Endothelial cell of umbilical vein (primary cell): ENCODE data around the gene GTPBP3. TPM values are rescaled to one million over a fixed set of nuclear protein-coding genes. Genes with fewer than 3 reads are reported as not detected.

Experiments
- BruUV-seq: library from RNA; stranded (reverse); fragments of 400-500 nt; replicated peaks from 2 replicates; lab custom pipeline; 2021; lab: Mats Ljungman, UMichigan
- CTCF ChIA-PET: fragments of 300-600, 350-600 bp; sonication (Branson Sonifier 250); formaldehyde crosslinking; loops from one replicate; lab custom pipeline; 2021; ENCODE audit warnings: antibody characterized with exemption, inconsistent platforms; lab: Charles Lee
- POLR2A ChIA-PET: fragments of 300-600, 350-600 bp; sonication (Branson Sonifier 250); formaldehyde crosslinking; loops from one replicate; lab custom pipeline; 2021; ENCODE audit warnings: antibody characterized with exemption, inconsistent platforms; lab: Charles Lee
- DNase-seq: peaks from one replicate; pipeline ENCODE4 v3.0.0-alpha.2; 2011; ENCODE audit warnings: low read depth, low spot score
- FAIRE-seq: peaks from 2 replicates; lab custom pipeline; 2011; peaks lifted over from hg19 to GRCh38; lab: Jason Lieb, UNC
- H2AFZ ChIP-seq: 2 replicates; pipeline ENCODE4 v1.6.0; 2012; ENCODE audit warnings: low read depth, low read length, control low read depth, inconsistent platforms
- H3K27ac ChIP-seq: 2 replicates; pipeline ENCODE4 v1.5.1; 2011; ENCODE audit warnings: low read depth, mild to moderate bottlenecking, control low read depth, low read length, moderate library complexity; ENCODE audit not compliant: insufficient read depth
- H3K27me3 ChIP-seq, 2 experiments: 2 replicates each; pipeline versions ENCODE4 v1.6.0 to v1.6.1; 2011; ENCODE audit warnings: low read length in 2 of 2, mixed read lengths in 1 of 2; ENCODE audit not compliant: control insufficient read depth in 2 of 2, insufficient read depth in 2 of 2
- H3K36me3 ChIP-seq, 2 experiments: 2 replicates in 1 of 2; 3 replicates in 1 of 2; pipeline ENCODE4 v1.5.1; 2011; ENCODE audit warnings: low read length in 2 of 2, mild to moderate bottlenecking in 1 of 2, moderate library complexity in 1 of 2; ENCODE audit not compliant: control insufficient read depth in 2 of 2, insufficient read depth in 2 of 2; ENCODE audit errors: extremely low read depth in 1 of 2
- H3K4me1 ChIP-seq: 3 replicates; pipeline ENCODE4 v1.5.1; 2011; ENCODE audit warnings: mild to moderate bottlenecking, low read length; ENCODE audit not compliant: control insufficient read depth, insufficient read depth; ENCODE audit errors: extremely low read depth
- H3K4me2 ChIP-seq: 2 replicates; pipeline ENCODE4 v1.6.1; 2011; ENCODE audit warnings: low read length, control low read depth, mixed read lengths; ENCODE audit not compliant: insufficient read depth
- H3K4me3 ChIP-seq, 3 experiments: fragments of 200-600 bp in 1 of 3; sonication (generic), shearing (Covaris generic) in 1 of 3; replicated peaks in 1 of 3; 2 replicates each; pipeline ENCODE4 v1.5.1; 2011 to 2016; ENCODE audit warnings: control low read depth in 3 of 3, low read length in 3 of 3, mild to moderate bottlenecking in 2 of 3, inconsistent platforms in 1 of 3, low read depth in 1 of 3, moderate library complexity in 1 of 3; ENCODE audit not compliant: insufficient read depth in 1 of 3
- H3K79me2 ChIP-seq: 2 replicates; pipeline ENCODE4 v1.6.0; 2012; ENCODE audit warnings: low read length, inconsistent platforms; ENCODE audit not compliant: control insufficient read depth, insufficient read depth
- H3K9ac ChIP-seq: replicated peaks from 2 replicates; pipeline ENCODE3; 2011; ENCODE audit warnings: low read length, control low read depth; ENCODE audit not compliant: insufficient read depth; ENCODE audit errors: extremely low read depth
- H3K9me1 ChIP-seq: replicated peaks from 3 replicates; pipeline ENCODE4 v1.6.0; 2011; ENCODE audit warnings: mild to moderate bottlenecking, low read length; ENCODE audit not compliant: control insufficient read depth, insufficient read depth; ENCODE audit errors: extremely low read depth
- H3K9me3 ChIP-seq: replicated peaks from 2 replicates; pipeline ENCODE4 v1.5.1; 2012; ENCODE audit warnings: low read length, inconsistent platforms; ENCODE audit not compliant: control insufficient read depth, insufficient read depth
- H4K20me1 ChIP-seq: replicated peaks from 2 replicates; pipeline ENCODE3; 2011; ENCODE audit warnings: mild to moderate bottlenecking, low read length; ENCODE audit not compliant: control insufficient read depth, insufficient read depth; ENCODE audit errors: extremely low read depth
- CTCF ChIP-seq, 2 donors: IDR thresholded peaks; 1 replicate in 1 of 2; 2 replicates in 1 of 2; pipeline ENCODE4 v1.5.1; 2011; ENCODE audit warnings: low read length in 2 of 2, mild to moderate bottlenecking in 2 of 2, moderate library complexity in 2 of 2, control low read depth in 1 of 2, inconsistent platforms in 1 of 2, low read depth in 1 of 2; ENCODE audit not compliant: insufficient read depth in 1 of 2; ENCODE audit errors: extremely low read depth in 1 of 2
- EZH2 ChIP-seq: IDR thresholded peaks from 2 replicates; pipeline ENCODE4 v1.6.1; 2012; ENCODE audit warnings: borderline replicate concordance, low read depth, mild to moderate bottlenecking, moderate library complexity, low read length, inconsistent platforms; ENCODE audit not compliant: severe bottlenecking
- FOS ChIP-seq: IDR thresholded peaks from 2 replicates; pipeline ENCODE4 v1.6.1; 2011; ENCODE audit warnings: mild to moderate bottlenecking, low read length, moderate library complexity, borderline replicate concordance; ENCODE audit not compliant: insufficient read depth
- GATA2 ChIP-seq: IDR thresholded peaks from 2 replicates; pipeline ENCODE4 v1.7.0; 2011; ENCODE audit warnings: low read depth, mild to moderate bottlenecking, moderate library complexity, mixed read lengths, low read length; ENCODE audit not compliant: insufficient read length, insufficient read depth
- JUN ChIP-seq: IDR thresholded peaks from 2 replicates; pipeline ENCODE4 v1.6.1; 2011; ENCODE audit warnings: borderline replicate concordance, low read depth; ENCODE audit not compliant: insufficient read length, insufficient read depth
- MAX ChIP-seq: IDR thresholded peaks from 2 replicates; pipeline ENCODE4 v1.6.1; 2011; ENCODE audit not compliant: insufficient read depth, insufficient read length
- MYC ChIP-seq: IDR thresholded peaks from one replicate; pipeline ENCODE4 v1.6.1; 2011; ENCODE audit warnings: mild to moderate bottlenecking, low read depth, low read length
- POLR2A ChIP-seq: IDR thresholded peaks from 2 replicates; pipeline ENCODE4 v1.6.1; 2012; ENCODE audit warnings: low read depth, mild to moderate bottlenecking, control low read depth, low read length
- POLR2AphosphoS5 ChIP-seq: IDR thresholded peaks from 2 replicates; pipeline ENCODE4 v1.6.1; 2012; ENCODE audit warnings: low read depth, mild to moderate bottlenecking, control low read depth, low read length, moderate library complexity; ENCODE audit not compliant: insufficient read depth
- dilution Hi-C: fragments of 300-500 bp; cut with MboI; formaldehyde crosslinking; loops from one replicate; pipeline ENCODE4 v1.15.0; 2019; ENCODE audit warnings: low sequenced_read_pairs; ENCODE audit not compliant: extremely low pct_ligation_motif_present
- intact Hi-C: fragments of 100-400 bp; cut with micrococcal nuclease; formaldehyde crosslinking; loops from one replicate; pipeline ENCODE4 v1.10.0; 2022
- polyA plus RNA-seq, 4 experiments: library from polyadenylated mRNA; depleted of rRNA in 3 of 4; stranded (reverse) in 3 of 4; unstranded in 1 of 4; fragments of >200 nt; gene quantifications; 2 replicates each; pipeline versions ENCODE4 v1.2.1 to v1.2.3, GENCODE V29; 2011 to 2012; ENCODE audit warnings: missing spikeins in 1 of 4
- total RNA-seq: library from RNA; stranded (reverse); gene quantifications from 2 replicates; pipeline ENCODE4 v1.2.3, GENCODE V29; 2021

Gene GTPBP3
- total and polyA plus RNA-seq, 2 donors (not counting 3 experiments of a cell fraction or from before 2014, with no cell fraction given), result 12.7 to 34.7 TPM

GRCh38 chr19:17324357-17325114 is 12.8 kb upstream of the GTPBP3 start:
- BruUV-seq, result no TSS peak
- no peak overlapping the region for H2AFZ ChIP-seq
- H3K79me2 ChIP-seq, result no peaks in the 10 kb centered on the region
- dilution Hi-C loops, result no loop called here
- H3K4me1 ChIP-seq, result peaks cover 10% of the 10 kb centered on the region
- TF ChIP-seq EZH2, result no peak
- TF ChIP-seq FOS, result no peak
- TF ChIP-seq MYC, result no peak
- no peak for TF ChIP-seq MAX
- no peak for TF ChIP-seq POLR2AphosphoS5
- no peak for TF ChIP-seq CTCF (IDR thresholded peaks at IDR 0.05; ENCODE audit: extremely low read depth in 1 of 2, insufficient read depth in 1 of 2, low read depth in 1 of 2, low read length in 2 of 2)
- no peak for TF ChIP-seq POLR2A
- no peak for TF ChIP-seq GATA2
- TF ChIP-seq JUN, result no peak
- H3K9me1 ChIP-seq, result no peaks in the 10 kb centered on the region
- no peak overlapping the region for H3K9ac ChIP-seq
- H3K4me3 ChIP-seq, result no peak overlapping the region
- intact Hi-C loops, result no loop called here
- no peak overlapping the region for H3K4me2 ChIP-seq
- no peak overlapping the region for H3K27ac ChIP-seq
- H4K20me1 ChIP-seq, result no peaks in the 10 kb centered on the region
- peaks cover 6 to 10% of the 10 kb centered on the region in 2 experiments for H3K36me3 ChIP-seq
- DNase-seq (no peak), FAIRE-seq (no peak)
- H3K27me3 ChIP-seq, result peaks cover 3 to 8% of the 10 kb centered on the region in 2 experiments
- ChIA-PET POLR2A (no interaction called here), CTCF (interaction anchor here (1.8 to 2.0 kb wide), 2 partner anchors 15 to 19 kb away, joined by 6 read pairs; partner anchors contain the start of genes DDA1 and MRPL34)
- no peaks in the 10 kb centered on the region for H3K9me3 ChIP-seq
